HG03469 (cell line): ENCODE measurements around the gene PANX2.
"Not testable (repeated sequence)": the region's sequence is repeated elsewhere in the genome, so short reads cannot be mapped to it uniquely, and the experiment has no call there.

ENCODE experiments used
- ATAC-seq: cut with Tn5 transposase; IDR thresholded peaks from one replicate; pipeline ENCODE4 v1.9.1; 2021; ENCODE audit warnings: mild to moderate bottlenecking, moderate library complexity, moderate number of reproducible peaks; ENCODE audit not compliant: unreplicated experiment

The PANX2 gene

DNA sequence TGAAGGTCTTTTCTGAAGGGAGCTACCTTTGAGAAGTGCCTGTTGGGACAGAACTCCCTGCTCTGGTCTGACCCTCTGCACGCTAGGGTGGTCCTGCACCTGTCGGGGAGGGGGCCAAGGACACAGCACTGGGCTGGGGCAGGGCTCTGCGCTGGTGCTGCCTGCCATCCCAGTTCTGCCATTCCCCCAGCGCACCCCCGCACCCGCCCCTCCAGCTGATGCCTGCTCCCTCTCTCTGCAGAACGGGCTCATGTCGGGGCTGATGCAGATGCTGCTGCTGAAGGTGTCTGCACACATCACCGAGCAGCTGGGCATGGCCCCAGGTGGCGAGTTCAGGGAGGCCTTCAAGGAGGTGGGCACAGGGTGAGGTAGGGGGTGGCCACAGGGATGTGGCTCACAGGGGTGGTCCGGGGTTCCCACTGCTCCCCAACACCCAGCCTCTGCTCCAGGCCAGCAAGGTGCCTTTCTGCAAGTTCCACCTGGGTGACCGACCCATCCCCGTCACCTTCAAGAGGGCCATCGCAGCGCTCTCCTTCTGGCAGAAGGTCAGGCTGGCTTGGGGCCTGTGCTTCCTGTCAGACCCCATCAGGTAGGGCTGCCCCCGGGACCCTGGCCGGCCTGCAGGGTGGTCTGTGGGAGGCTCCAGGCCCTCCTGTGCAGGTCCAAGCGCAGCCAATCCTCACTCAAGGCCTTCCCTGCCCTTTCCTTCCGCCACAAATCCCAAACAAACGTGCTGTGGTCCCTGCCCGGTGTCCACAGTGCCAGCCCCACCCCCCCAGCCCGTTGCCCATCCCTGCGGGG is 26.7 kb downstream of the PANX2 start:
- no peak for ATAC-seq

DNA sequence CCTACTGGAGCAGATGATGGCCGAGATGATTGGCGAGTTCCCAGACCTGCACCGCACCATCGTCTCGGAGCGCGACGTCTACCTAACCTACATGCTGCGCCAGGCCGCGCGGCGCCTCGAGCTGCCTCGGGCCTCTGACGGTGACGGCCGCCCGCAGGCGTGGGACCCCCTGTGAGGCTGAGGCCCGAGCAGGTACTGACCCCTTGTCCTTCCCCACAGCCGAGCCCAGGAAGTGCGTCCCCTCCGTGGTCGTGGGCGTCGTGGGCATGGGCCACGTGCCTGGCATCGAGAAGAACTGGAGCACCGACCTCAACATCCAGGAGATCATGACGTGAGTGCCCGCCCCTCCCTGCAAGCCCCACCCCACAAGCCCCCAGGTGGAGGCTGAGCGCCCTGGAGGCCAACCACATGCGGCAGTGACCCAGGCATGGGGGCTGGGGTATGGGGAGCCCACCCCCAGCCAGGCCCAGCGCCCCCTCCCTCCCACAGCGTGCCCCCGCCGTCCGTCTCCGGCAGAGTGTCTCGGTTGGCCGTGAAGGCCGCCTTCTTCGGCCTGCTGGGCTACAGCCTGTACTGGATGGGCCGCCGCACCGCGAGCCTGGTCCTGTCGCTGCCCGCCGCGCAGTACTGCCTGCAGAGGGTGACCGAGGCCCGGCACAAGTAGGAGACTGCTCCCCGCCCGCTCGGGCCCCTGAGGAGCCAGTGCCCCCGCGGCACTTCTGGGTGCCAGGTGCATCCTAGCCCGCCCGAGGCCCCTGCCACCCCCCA is 27.5 kb downstream of the PANX2 start:
- no peak for ATAC-seq

DNA sequence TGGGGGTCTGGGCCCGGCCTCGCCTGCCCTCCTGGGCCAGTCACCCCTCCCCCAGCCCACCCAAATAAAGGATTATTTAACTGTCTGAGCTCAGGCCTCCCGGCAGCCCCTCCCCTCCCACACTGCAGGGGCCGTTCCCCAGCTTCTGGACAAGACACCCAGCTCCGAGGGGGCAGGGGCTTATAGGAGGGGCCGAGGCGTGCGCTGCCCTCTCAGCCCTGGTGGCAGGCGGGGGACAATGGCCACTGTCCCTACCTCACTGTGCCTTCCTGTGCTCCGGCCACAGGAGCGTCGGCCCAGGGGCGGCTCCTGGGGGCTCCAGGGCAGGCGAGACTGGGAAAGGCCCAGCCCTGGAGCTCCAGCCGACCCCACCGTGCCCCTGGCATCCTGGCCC is 28.1 kb downstream of the PANX2 start:
- ATAC-seq = no peak

DNA sequence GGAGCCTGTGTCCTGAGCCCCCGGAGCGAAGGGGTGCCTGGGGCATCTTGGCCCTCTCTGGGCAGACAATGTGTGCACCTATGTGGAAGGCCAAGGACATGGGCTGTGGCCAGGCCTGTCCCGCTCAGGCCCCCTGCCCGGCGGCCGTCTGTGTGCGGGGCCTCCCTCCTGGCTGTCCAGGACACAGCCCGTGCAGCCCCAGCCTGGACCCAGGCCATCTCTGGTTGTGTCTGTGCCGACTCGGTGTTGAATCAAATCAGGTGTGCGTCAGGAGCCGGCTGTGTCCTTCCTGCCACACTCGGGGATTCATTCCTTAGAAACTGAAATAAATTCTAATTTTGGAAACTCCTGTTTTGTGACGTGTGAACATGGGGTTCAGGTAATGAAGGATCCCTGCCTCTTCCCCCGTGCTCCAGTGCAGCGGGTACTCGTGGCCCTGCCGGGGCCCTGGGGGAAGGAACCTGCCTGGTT is 28.8 kb downstream of the PANX2 start:
- ATAC-seq = no peak

DNA sequence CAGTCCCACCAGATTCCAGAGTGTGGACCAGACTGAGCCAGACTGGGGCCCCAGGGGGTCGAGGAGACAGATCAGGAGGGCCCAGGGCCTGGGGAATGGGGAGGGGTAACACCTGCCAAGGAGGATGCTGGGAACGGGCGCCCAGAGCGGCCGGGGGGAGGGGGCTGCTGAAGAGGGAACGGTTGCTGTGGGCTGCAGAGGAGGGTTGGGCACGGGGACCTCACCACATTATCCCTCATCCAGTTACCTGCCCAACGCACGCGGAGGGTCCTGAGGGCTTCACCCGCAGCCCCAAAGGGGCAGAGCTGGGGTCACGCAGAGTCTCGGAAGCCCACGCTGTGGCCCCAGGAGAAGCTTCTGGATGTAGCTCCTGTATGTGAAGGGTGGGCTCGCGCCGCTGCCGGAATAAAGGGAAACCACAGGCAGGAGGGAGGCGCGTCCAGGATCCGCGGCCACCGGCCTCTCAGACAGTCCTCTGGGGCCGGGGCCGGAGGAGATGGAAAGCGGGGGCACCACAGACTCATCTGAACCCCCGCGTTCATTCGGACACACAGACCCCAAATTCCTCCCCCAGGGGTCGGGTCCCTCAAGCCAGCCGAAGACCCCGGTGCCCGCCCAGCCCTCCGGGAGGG is 29.4 kb downstream of the PANX2 start:
- no peak for ATAC-seq

DNA sequence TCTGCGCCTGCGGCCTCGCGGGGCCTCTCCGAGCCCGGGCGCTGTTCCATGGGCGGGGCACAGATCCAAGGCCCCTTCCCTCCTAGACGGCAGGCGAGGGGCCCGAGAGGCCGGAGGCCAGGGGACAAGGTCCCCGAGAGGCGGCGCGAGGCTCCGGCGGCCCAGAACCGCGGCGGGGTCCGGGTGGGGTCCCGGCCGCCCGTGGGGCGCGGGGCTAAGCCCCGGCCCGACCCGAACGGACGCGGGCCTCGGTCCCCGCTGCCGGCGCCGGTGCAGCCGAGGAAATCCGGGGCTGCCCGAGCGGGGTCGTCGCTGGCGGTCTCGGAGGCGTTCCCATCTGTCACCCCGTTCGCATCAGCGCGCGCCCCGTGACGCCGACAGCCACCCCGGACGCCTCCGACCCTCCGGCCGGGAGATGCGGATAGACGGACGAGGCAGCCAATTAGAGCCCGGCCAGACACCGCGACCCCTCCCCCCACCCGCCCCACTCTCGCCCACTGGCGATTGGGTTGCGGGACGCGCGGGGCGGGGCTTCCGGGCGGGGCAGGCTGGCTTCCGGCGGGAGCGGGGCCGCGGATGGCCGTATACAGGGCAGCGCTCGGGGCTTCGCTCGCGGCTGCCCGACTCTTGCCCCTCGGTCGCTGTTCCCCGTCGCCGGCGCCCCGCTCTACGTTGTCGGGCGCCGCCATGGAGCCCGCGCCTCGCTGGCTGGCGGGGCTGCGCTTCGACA is 30.1 kb downstream of the PANX2 start, which contains the start of gene SELENOO:
SELENOO (plus strand) TSS at position 551 of the 730 bp plus-strand sequence; CDS start at position 577, 26 bp downstream.
- ATAC-seq = no peak

DNA sequence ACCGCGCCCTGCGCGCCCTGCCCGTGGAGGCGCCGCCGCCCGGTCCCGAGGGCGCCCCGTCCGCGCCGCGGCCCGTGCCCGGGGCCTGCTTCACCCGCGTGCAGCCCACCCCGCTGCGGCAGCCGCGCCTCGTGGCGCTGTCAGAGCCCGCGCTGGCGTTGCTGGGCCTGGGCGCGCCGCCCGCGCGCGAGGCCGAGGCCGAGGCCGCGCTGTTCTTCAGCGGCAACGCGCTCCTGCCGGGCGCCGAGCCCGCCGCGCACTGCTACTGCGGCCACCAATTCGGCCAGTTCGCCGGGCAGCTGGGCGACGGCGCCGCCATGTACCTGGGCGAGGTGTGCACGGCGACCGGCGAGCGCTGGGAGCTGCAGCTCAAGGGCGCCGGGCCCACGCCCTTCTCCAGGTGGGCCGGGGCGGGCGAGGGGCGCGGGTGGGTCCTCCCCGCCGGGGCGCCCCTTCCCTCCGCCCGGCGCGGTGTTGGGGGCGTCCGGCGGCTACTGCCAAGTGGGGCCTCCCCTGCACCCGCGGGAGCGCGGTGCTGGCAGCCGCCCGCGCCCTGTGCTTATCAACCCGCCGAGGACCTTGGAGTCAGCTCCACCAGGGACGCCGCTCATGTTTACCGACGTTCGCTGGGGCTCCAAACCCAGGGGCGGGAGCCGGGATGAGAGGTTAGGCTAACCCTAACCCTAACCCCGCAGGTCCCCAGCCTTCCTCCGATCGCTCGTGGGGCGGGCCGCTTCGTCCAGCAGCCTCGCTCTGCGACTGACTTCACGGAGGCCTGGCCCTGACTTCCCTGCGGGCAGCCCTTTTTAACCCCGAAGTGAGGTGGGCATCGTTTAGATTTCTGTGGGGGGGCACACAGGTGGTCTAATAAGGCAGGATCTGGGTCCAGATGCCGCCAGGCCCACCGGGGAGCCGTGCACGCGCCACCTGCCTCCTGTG is 30.9 kb downstream of the PANX2 start:
- no peak for ATAC-seq

DNA sequence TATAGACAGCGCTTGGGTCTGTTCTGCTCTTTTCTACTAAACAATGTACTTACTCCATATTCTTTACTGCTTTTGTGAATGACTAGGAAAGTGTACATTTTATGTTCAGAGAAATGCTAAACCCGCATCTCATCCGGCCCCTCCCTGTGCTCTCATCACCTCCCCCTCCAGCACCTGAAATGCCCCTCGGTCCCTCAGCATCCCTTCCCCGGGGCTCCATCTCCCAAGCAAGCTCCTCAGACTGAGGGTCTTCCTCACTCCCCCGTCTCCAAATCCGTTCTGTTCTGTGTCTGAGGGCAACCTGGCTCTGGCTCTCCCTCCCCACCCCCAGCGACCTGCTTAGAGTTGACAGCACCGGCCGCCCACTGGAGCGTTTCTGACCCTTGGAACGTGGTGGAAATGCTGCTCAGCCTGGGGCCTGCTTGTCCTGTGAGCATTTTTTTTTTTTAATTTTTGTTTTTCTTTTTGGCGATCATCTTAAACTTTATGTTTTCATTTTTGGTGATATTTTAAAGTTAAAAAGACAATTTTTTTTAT is 31.7 kb downstream of the PANX2 start:
- ATAC-seq = no peak

DNA sequence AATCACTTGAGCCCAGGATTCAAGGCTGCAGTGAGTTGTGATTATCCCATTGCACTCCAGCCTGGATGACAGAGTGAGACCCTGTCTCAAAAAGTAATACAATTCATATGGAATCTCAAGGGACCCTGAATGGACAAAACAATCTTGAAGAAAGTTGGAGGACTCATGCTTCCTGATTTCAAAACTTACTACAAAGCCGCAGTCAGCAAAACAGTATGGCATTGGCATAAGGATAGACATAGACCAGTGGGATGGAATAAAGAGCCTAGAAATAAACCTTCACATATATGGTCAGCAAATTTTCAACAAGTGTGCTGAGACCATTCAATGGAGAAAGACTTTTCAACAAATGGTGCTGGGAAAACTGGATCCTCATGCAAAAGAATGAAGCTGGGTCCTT is 32.8 kb downstream of the PANX2 start:
- ATAC-seq = no peak

DNA sequence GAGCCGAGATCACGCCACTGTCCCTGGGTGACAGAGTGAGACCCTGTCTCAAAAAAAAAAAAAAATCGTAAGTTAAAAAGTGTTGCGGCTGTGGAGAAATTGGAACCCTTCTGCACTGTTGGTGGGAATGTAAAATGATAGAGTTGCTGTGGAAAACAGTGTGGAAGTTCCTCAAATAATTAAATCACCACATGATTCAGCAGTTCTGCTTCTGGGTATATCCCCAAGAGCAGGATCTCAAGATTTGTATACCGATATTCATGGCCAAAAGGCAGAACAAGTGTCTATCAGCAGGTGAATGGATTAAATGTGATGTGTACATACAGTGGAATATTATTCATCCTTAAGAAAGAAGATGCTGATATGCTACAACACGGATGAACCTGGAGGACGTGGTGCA is 34.0 kb downstream of the PANX2 start:
- no peak for ATAC-seq

DNA sequence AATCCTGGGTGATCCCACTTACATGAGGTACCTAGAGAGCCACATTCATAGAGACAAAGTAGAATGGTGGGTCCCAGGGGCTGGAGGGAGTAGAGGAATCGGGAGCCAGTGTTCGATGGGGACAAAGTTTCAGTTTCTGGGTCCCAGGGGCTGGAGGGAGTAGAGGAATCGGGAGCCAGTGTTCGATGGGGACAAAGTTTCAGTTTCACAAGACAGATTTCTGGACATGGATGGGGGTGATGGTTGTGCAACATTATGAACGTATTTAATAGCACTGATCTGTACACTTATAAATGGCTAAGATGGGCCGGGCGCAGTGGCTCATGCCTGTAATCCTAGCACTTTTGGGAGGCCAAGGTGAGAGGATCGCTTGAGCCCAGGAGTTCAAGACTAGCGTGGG is 34.5 kb downstream of the PANX2 start:
- ATAC-seq = not testable (repeated sequence)

DNA sequence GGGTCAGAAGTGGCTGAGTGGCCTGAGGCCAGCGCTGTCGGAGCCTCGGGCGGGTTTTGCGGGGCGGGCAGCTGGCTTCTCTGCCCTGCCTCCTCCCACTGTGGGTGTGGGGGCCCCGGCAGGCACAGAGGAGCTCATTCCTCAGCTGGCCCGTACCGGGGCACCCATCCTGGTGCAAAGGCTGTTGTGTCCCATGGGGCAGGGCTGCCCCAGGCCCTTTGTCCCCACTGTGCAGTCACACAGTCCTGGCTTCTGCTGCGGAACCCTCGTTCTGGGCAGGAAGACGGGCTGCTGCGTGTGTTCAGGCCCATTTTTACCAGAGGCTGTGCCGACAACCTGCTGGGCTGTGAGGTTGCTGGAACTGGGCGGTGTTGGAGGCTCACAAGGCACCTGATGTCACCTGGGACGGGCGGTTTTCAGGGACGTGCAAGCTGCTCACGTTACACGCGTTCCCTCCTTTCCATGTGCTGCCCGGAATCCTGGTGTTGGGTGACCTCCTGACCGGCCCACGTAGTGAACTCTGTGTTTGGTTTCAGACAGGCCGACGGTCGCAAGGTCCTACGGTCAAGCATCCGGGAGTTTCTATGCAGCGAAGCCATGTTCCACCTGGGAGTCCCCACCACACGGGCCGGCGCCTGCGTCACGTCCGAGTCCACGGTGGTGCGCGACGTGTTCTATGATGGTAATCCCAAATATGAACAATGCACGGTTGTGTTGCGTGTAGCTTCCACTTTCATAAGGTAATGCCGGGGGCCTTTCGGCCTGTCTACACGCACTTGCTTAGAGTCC is 35.4 kb downstream of the PANX2 start:
- no peak for ATAC-seq

DNA sequence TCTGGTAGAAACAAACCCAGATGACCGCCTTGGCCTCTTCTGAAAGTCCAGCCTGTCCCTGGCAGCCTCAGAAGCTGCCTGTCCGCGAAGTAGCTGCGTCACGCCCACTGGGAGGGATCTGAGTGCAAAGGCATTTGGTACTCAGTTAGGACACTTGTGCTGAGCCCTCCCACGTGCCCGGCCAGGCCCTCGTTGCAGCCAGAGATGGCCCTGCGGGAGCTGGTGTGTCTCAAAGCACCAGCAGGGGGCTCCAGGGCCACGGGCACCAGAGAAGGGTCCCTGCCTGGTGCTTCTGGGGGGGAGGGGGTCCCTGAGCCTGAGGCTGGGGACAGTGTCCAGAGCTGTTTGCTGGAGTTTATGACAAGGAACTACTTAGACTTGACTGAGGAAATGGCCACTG is 36.1 kb downstream of the PANX2 start:
- ATAC-seq = no peak

DNA sequence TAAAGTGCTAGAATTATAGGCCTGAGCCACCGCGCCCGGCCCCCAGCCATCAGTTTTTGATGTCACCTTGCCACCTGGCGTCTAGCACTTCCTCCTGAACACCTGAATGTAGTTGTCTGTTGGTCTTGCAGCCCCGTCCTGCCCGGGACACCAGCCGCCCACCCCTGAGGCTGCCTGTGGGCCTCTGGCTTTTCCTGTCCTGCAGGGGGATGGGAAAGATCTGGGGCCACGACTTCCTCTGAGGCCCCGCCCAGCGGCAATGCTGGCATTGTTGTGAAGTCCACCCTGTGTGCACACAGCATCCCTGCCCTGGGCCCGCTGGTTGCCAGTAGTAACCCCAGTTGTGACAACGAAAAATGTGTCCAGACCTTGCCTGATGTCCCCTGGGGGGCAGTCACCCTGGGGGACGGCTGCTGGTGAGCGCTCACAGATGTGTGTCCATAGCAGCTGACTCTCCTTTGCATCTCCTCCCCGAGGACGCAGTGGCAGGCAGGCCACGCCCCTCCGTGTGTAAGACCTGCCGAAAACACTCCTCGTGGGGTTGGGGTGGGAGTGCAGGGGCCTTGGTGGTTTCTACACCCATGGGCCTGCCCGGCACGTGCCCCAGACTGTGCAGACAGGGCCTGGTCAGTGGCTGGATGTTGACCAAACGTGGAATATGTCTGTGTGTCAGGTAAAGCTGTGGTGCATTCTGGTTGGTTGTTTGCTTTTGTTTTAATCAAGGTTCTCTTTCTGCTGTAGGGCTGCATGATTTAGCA is 37.0 kb downstream of the PANX2 start:
- ATAC-seq = no peak

DNA sequence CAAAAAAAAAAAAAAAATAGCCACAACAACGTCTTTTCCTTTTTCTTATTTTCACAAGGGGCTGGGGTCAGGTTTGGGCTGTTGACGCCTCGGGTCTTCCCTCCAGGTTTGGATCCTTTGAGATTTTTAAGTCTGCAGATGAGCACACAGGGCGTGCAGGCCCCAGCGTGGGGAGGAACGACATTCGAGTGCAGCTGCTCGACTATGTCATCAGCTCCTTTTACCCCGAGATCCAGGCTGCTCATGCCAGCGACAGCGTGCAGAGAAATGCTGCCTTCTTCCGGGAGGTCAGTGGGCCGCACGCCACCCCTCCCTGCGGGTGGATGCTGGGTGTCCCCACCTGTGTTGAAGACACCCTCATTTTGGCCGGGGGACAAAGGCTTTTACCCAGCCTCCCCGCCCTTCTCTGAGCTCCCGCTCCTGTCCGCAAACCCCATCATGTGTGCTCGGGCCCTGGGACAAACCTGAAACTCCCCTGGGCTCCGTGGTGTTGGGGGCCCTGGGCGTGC is 38.0 kb downstream of the PANX2 start:
- no peak for ATAC-seq

DNA sequence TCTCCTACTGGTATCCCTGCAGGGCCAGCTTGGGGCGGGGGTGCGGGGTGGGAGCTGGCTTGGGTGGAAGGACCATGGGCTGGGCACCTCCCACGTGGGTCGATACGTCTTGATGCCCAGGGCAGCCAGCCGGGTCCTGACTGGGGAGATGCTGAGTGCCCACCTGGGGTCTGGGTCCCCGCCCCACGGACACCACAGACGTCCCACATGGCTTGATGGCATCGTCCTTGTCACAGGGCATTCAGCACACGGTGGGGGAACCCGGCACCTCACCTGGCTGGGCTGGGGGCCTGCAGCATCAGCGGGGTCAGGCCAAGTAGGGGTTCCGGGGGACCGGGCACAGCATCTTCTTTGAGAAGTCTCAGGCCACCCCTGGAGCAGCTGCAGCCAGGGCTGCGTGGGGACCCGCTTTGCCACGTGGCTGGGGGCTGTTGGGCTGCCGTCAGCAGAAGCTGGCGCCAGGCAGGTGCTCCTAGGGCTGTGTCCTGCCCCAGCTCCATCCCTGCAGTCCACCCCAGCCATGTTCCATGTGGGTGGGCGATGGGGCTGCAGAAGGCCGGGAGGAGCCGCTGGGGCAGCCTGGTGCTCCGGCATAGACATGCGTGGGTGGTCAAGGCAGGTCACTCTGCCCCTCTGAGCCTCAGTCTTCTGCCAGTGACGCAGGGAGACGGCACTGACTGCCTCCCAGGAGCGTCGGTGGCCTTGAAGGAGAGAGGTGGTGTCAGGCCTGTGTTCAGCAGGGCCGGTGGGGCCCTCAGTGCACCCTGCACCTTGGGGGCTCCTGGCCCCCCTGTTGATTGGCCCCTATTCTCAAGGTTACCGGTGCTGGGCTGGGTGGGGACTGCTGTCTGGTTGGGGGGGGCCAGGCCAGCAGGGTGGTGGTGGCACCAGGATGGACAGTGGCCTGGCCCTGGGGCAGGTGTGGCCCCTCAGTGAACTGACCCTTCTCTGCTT is 38.7 kb downstream of the PANX2 start:
- ATAC-seq = no peak

DNA sequence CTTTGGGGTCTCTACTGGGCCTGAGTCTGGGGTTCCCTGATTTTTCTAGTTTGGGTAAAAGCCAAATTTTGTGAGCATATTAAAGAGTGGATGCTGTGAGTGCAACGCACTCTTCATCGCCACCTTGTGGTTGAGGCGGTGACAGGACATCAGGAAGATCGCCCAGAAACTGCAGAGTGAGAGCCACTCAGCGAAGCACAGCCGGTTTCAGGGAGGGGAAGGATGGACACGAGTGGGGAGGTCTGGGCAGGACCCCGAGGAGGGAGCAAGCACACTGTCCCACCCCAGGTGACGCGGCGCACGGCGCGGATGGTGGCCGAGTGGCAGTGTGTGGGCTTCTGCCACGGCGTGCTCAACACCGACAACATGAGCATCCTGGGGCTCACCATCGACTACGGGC is 39.4 kb downstream of the PANX2 start:
- no peak for ATAC-seq
